Lung (tissue), 12 donors: ENCODE data around the gene ATN1. TPM values are rescaled to one million over a fixed set of nuclear protein-coding genes. Genes with fewer than 3 reads are reported as not detected.

Experiments used
- ATAC-seq: fragments of 200-7000 bp; cut with Tn5 transposase; one replicate; pipeline ENCODE4 v1.9.1; 2020; ENCODE audit warnings: moderate number of reproducible peaks; ENCODE audit not compliant: insufficient read depth, low FRiP score
- DNase-seq, 3 donors: peaks; one replicate each; pipeline ENCODE4 v3.0.0-alpha.2; 2013 to 2017
- H3K27ac ChIP-seq, 2 donors: one replicate each; pipeline ENCODE4 v1.5.1; 2013; ENCODE audit warnings: mild to moderate bottlenecking in 2 of 2, moderate library complexity in 2 of 2, control low read depth in 1 of 2, inconsistent platforms in 1 of 2, low read depth in 1 of 2, low read length in 1 of 2
- H3K27me3 ChIP-seq, 3 donors: one replicate each; pipeline ENCODE4 v1.5.1; 2013; ENCODE audit warnings: low read length in 2 of 3; ENCODE audit not compliant: control insufficient read depth in 3 of 3, insufficient read depth in 3 of 3
- H3K36me3 ChIP-seq, 4 donors: one replicate each; pipeline ENCODE4 v1.5.1; 2013; ENCODE audit warnings: low read length in 4 of 4, mild to moderate bottlenecking in 1 of 4, moderate library complexity in 1 of 4; ENCODE audit not compliant: control insufficient read depth in 4 of 4, insufficient read depth in 4 of 4
- H3K4me1 ChIP-seq, 5 donors: one replicate each; pipeline ENCODE4 v1.5.1; 2013; ENCODE audit warnings: low read length in 5 of 5, mild to moderate bottlenecking in 2 of 5, moderate library complexity in 1 of 5; ENCODE audit not compliant: control insufficient read depth in 5 of 5, insufficient read depth in 5 of 5
- H3K4me3 ChIP-seq: one replicate; pipeline ENCODE4 v1.5.1; 2013; ENCODE audit warnings: mild to moderate bottlenecking, control low read depth, moderate library complexity
- H3K9ac ChIP-seq, 2 donors: one replicate each; pipeline ENCODE4 v1.5.1; 2013; ENCODE audit warnings: low read length in 2 of 2, control low read depth in 1 of 2; ENCODE audit not compliant: insufficient read depth in 1 of 2
- H3K9me3 ChIP-seq, 4 donors: one replicate each; pipeline ENCODE4 v1.5.1; 2013; ENCODE audit warnings: low read length in 3 of 4, mild to moderate bottlenecking in 1 of 4, moderate library complexity in 1 of 4; ENCODE audit not compliant: control insufficient read depth in 4 of 4, insufficient read depth in 3 of 4
- WGBS, 2 donors: extraction: QIAGEN DNeasy Blood & Tissue Kit; methylation state at CpG; one replicate each; pipeline ENCODE4 v1.1.7; 2013; 5-methylcytosine and 5-hydroxymethylcytosine counted together
- polyA plus RNA-seq, 2 donors: library from polyadenylated mRNA; stranded (reverse); fragments of 200-250 nt; gene quantifications; one replicate each; pipeline ENCODE4 v1.2.1, GENCODE V29; 2013
- total RNA-seq, 2 donors: library from RNA; depleted of rRNA in 1 of 2; stranded (reverse); fragments of >200 nt in 1 of 2; gene quantifications; one replicate each; pipeline ENCODE4 v1.2.1, GENCODE V29; 2014 to 2021
- TF ChIP-seq, protein P1 (sequence below): IDR thresholded peaks from 2 replicates; pipeline ENCODE4 v1.5.1; 2012; ENCODE audit warnings: mild to moderate bottlenecking; ENCODE audit errors: control extremely low read depth, extremely low read depth
- donor health status: control.
- donor health status: control.
- donor health status: Bipolar disorder and iron deficiency.
- donor health status: healthy.
- donor health status: DM: yes; HTN: yes; CAD: no.

ATN1 gene
- total and polyA plus RNA-seq, 4 donors = 63.5 to 113 (median 79.8) TPM

- Histone ChIP-seq H3K4me1 (peaks cover 0 to 19% (median 12%) of the 10 kb centered on the region in 5 donors), H3K9me3 (no peaks in the 10 kb centered on the region), H3K27ac (peak overlapping the region in 1 of 2 donors; percentile 50), H3K36me3 (peaks cover 0 to 21% (median 15%) of the 10 kb centered on the region in 4 donors), H3K4me3 (no peak overlapping the region), H3K27me3 (no peaks in the 10 kb centered on the region), H3K9ac (no peak overlapping the region)
- WGBS, 2 donors = 74 to 78% methylated on average over 11 of the region's 11 CpGs
- DNase-seq (no peak), ATAC-seq (no peak)
- TF ChIP-seq, protein P1, sequence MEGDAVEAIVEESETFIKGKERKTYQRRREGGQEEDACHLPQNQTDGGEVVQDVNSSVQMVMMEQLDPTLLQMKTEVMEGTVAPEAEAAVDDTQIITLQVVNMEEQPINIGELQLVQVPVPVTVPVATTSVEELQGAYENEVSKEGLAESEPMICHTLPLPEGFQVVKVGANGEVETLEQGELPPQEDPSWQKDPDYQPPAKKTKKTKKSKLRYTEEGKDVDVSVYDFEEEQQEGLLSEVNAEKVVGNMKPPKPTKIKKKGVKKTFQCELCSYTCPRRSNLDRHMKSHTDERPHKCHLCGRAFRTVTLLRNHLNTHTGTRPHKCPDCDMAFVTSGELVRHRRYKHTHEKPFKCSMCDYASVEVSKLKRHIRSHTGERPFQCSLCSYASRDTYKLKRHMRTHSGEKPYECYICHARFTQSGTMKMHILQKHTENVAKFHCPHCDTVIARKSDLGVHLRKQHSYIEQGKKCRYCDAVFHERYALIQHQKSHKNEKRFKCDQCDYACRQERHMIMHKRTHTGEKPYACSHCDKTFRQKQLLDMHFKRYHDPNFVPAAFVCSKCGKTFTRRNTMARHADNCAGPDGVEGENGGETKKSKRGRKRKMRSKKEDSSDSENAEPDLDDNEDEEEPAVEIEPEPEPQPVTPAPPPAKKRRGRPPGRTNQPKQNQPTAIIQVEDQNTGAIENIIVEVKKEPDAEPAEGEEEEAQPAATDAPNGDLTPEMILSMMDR = no peak
Measured at GRCh38 chr12:6945613-6946012, 17.9 kb downstream of the ATN1 start.

GRCh38 chr12:6946033-6946919 lies 18.5 kb downstream of the ATN1 start:
- 15 to 28% methylated on average over 31 to 32 of the region's 32 CpGs for WGBS, 2 donors
- ATAC-seq (peak; percentile 59), DNase-seq (peak; percentile 71 to 86 (median 85))
- TF ChIP-seq, protein P1 = no peak
- Histone ChIP-seq H3K9me3 (no peaks in the 10 kb centered on the region), H3K36me3 (peaks cover 0 to 14% (median 12%) of the 10 kb centered on the region in 4 donors), H3K9ac (no peak overlapping the region), H3K4me3 (peak overlapping the region; percentile 4), H3K27me3 (no peaks in the 10 kb centered on the region), H3K27ac (peak overlapping the region in 1 of 2 donors; percentile 50), H3K4me1 (peaks cover 0 to 19% (median 12%) of the 10 kb centered on the region in 5 donors)

DNA sequence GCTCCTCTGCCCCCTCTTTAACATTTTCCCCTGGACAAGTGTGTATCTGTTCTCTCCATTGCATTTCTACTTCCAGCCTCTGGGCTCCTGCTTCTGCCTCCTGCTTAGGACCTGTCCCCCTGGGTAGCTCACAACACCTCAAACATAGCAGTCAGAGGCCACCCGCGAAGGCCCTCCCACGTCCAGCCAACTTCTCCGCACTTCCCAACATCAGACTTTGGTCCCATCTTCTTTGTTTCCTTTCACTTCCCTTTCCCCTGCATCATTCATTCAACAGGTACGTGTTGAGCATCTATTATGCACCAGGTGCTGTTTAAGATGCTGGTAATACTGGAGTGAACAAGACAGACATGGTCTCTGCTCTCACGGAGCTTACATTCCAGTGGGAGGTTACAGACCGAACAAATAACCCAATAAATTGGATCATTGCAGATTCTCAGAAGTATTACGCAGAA lies 19.2 kb downstream of the ATN1 start:
- peak overlapping the region in 1 of 2 donors; percentile 50 for H3K27ac ChIP-seq

More for the DNA sequence above, 19.2 kb downstream of the ATN1 start:
- Histone ChIP-seq H3K36me3 (peaks cover 0 to 8% (median 6%) of the 10 kb centered on the region in 4 donors), H3K9me3 (no peaks in the 10 kb centered on the region), H3K4me3 (peak overlapping the region; percentile 4), H3K27me3 (no peaks in the 10 kb centered on the region), H3K4me1 (peaks cover 0 to 19% (median 12%) of the 10 kb centered on the region in 5 donors), H3K9ac (no peak overlapping the region)
- no peak for ATAC-seq
- 61 to 78% methylated on average over 8 of the region's 8 CpGs for WGBS, 2 donors
- DNase-seq = no peak
- TF ChIP-seq, protein P1 = no peak
